ENCODE data around the gene WNT9B.

The WNT9B gene, protein sequence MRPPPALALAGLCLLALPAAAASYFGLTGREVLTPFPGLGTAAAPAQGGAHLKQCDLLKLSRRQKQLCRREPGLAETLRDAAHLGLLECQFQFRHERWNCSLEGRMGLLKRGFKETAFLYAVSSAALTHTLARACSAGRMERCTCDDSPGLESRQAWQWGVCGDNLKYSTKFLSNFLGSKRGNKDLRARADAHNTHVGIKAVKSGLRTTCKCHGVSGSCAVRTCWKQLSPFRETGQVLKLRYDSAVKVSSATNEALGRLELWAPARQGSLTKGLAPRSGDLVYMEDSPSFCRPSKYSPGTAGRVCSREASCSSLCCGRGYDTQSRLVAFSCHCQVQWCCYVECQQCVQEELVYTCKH

DNA sequence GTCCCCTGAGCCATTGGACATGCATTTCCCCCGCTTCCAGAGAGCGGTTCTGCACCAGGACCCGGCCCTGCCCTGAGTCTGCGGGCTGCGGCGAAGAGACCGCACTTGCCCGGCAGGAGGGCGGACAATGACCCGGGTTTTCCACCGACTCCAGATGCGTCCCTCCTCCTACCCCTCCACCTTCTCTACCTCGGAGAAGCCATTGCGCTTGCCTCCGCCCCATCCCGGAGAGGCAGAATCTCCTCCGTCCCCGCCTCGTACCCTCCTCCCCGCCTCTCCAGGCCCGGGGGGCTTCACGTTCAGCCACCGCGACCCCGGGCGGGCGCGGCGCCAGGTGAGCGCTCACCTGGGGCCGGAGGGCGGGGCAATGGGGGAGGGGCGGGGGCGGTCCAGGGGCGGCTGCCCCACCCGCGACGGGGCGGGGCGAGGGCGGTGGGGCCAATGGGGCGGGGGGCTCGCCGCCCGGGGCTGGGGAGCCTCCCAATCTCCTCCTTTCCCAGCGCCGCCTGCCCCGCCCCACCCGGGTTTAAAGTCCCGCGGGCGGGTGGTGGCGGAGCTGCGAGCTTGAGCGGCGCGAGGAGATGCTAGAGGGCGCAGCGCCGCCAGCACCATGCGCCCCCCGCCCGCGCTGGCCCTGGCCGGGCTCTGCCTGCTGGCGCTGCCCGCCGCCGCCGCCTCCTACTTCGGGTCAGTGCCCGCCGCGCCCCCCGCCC is at the start of gene WNT9B:
Gene WNT9B (plus strand): TSS at position 555 of the 713 bp plus-strand sequence. CDS start 56 bp downstream, at position 611.
- no peak within 1 kb of the TSS for H3K4me2 ChIP-seq
- TF ChIP-seq, protein P1, sequence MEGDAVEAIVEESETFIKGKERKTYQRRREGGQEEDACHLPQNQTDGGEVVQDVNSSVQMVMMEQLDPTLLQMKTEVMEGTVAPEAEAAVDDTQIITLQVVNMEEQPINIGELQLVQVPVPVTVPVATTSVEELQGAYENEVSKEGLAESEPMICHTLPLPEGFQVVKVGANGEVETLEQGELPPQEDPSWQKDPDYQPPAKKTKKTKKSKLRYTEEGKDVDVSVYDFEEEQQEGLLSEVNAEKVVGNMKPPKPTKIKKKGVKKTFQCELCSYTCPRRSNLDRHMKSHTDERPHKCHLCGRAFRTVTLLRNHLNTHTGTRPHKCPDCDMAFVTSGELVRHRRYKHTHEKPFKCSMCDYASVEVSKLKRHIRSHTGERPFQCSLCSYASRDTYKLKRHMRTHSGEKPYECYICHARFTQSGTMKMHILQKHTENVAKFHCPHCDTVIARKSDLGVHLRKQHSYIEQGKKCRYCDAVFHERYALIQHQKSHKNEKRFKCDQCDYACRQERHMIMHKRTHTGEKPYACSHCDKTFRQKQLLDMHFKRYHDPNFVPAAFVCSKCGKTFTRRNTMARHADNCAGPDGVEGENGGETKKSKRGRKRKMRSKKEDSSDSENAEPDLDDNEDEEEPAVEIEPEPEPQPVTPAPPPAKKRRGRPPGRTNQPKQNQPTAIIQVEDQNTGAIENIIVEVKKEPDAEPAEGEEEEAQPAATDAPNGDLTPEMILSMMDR (conservative IDR thresholded peaks at IDR 0.05; ENCODE audit: low read depth, low read length) = no peak

DNA sequence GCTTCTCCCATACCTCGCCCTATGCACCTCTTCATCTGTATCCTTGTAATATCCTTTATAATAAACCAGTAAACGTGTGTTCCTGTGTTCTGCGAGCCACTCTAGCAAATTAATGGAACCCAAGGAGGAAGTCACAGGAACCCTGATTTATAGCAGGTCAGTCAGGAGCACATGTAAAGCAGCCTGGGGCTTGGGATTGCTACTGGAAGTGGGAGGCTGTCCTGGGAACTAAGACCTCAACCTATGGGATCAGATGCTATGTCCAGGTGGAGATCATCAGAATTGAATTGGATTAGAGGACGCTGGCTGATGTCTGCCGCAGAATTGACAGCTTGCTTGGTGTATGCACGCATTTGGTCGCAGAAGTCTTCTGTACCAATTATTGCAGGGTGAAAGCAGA is 48.6 kb upstream of the WNT9B start:
- Histone ChIP-seq H3K4me1 (ENCODE audit: low read depth, poor library complexity, severe bottlenecking) (no peaks in the 10 kb centered on the region), H3K36me3 (ENCODE audit: insufficient read depth) (no peaks in the 10 kb centered on the region), H3K27ac (no peak overlapping the region), H2AFZ (ENCODE audit: low read depth) (no peak overlapping the region), H4K20me1 (ENCODE audit: insufficient read depth) (no peaks in the 10 kb centered on the region), H3K9ac (no peak overlapping the region), H3K4me2 (no peak overlapping the region), H3K4me3 (IDR thresholded peaks at IDR 0.05; ENCODE audit: insufficient read depth, low read depth, low read length) (no peak overlapping the region), H3K27me3 (ENCODE audit: insufficient read depth, low read depth) (no peaks in the 10 kb centered on the region), H3K79me2 (ENCODE audit: insufficient read depth, low read depth) (no peaks in the 10 kb centered on the region)
- TF ChIP-seq, protein P1 (conservative IDR thresholded peaks at IDR 0.05; ENCODE audit: low read depth, low read length) = no peak

More for the DNA sequence above, at the start of gene WNT9B:
- H2AFZ ChIP-seq (ENCODE audit: low read depth) = no peak within 1 kb of the TSS
- H3K4me3 ChIP-seq (IDR thresholded peaks at IDR 0.05; ENCODE audit: insufficient read depth, low read depth, low read length) = no peak within 1 kb of the TSS
- no peak within 1 kb of the TSS for H3K9ac ChIP-seq
- H3K27ac ChIP-seq = no peak within 1 kb of the TSS
- H3K36me3 ChIP-seq (ENCODE audit: insufficient read depth) = no peaks in the 10 kb centered on the region
- H3K4me1 ChIP-seq (ENCODE audit: low read depth, poor library complexity, severe bottlenecking) = no peaks in the 10 kb centered on the region
- H4K20me1 ChIP-seq (ENCODE audit: insufficient read depth) = no peaks in the 10 kb centered on the region
- H3K27me3 ChIP-seq (ENCODE audit: insufficient read depth, low read depth) = no peaks in the 10 kb centered on the region
- H3K79me2 ChIP-seq (ENCODE audit: insufficient read depth, low read depth) = no peaks in the 10 kb centered on the region

DNA sequence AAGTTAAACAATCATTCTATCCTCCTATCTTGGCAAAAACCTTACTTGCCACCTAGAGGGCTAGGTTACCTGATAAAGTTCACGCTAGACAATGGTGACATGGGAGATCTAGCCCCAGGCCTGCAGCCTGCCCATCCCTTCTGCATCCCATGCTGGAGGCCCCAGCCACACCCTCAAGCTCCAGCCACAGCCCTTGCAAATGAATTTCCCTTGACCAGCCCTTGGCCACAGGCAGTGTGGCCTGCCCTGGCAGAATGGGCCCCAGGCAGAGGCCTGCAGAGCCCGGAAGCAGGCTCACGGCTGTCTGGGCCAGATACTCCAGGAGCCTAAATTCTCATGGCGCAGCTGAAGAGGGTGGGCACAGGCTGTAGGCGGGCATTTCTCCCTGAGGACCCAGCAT is 47.8 kb upstream of the WNT9B start:
- no peak overlapping the region for H3K4me3 ChIP-seq (IDR thresholded peaks at IDR 0.05; ENCODE audit: insufficient read depth, low read depth, low read length)
- H3K4me1 ChIP-seq (ENCODE audit: low read depth, poor library complexity, severe bottlenecking) = no peaks in the 10 kb centered on the region
- no peaks in the 10 kb centered on the region for H3K79me2 ChIP-seq (ENCODE audit: insufficient read depth, low read depth)
- no peak overlapping the region for H3K9ac ChIP-seq
- no peaks in the 10 kb centered on the region for H3K27me3 ChIP-seq (ENCODE audit: insufficient read depth, low read depth)
- H3K27ac ChIP-seq = no peak overlapping the region
- TF ChIP-seq, protein P1 (conservative IDR thresholded peaks at IDR 0.05; ENCODE audit: low read depth, low read length) = no peak
- no peaks in the 10 kb centered on the region for H3K36me3 ChIP-seq (ENCODE audit: insufficient read depth)
- no peaks in the 10 kb centered on the region for H4K20me1 ChIP-seq (ENCODE audit: insufficient read depth)
- no peak overlapping the region for H3K4me2 ChIP-seq
- H2AFZ ChIP-seq (ENCODE audit: low read depth) = no peak overlapping the region

DNA sequence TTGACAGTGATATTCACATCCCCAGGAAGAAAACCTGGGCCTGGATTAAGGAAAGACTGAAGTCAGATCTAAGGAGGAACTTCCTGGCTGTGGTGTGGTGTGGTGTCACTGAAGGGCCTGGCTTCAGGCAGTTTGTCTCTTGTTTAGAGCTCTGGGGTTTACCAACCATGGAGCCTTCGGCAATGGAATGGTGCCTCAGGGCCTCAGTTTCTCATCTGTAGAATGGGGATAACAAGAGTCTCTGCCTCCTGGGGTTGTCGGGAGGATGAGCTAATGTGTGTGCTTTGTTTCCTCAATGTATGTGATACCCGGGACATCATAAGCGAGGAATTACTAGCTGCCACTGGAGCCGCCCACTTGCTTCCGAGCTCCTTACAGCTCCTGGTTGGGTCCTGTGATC is 45.6 kb upstream of the WNT9B start:
- Histone ChIP-seq H3K27ac (no peak overlapping the region), H3K4me3 (IDR thresholded peaks at IDR 0.05; ENCODE audit: insufficient read depth, low read depth, low read length) (no peak overlapping the region), H3K27me3 (ENCODE audit: insufficient read depth, low read depth) (no peaks in the 10 kb centered on the region), H3K36me3 (ENCODE audit: insufficient read depth) (no peaks in the 10 kb centered on the region), H3K79me2 (ENCODE audit: insufficient read depth, low read depth) (no peaks in the 10 kb centered on the region), H3K4me1 (ENCODE audit: low read depth, poor library complexity, severe bottlenecking) (no peaks in the 10 kb centered on the region), H4K20me1 (ENCODE audit: insufficient read depth) (no peaks in the 10 kb centered on the region), H2AFZ (ENCODE audit: low read depth) (no peak overlapping the region), H3K4me2 (no peak overlapping the region), H3K9ac (no peak overlapping the region)
- TF ChIP-seq, protein P1 (conservative IDR thresholded peaks at IDR 0.05; ENCODE audit: low read depth, low read length) = no peak
